HG02588 (cell line): ENCODE data around the gene PLBD2.

ENCODE experiments used
- ATAC-seq: cut with Tn5 transposase; IDR thresholded peaks from one replicate; pipeline ENCODE4 v1.9.1; 2021; ENCODE audit warnings: mild to moderate bottlenecking, moderate library complexity; ENCODE audit not compliant: unreplicated experiment

PLBD2 gene

GRCh38 chr12:113414519-113415038 is 56.2 kb downstream of the PLBD2 start:
- ATAC-seq, result no peak

DNA sequence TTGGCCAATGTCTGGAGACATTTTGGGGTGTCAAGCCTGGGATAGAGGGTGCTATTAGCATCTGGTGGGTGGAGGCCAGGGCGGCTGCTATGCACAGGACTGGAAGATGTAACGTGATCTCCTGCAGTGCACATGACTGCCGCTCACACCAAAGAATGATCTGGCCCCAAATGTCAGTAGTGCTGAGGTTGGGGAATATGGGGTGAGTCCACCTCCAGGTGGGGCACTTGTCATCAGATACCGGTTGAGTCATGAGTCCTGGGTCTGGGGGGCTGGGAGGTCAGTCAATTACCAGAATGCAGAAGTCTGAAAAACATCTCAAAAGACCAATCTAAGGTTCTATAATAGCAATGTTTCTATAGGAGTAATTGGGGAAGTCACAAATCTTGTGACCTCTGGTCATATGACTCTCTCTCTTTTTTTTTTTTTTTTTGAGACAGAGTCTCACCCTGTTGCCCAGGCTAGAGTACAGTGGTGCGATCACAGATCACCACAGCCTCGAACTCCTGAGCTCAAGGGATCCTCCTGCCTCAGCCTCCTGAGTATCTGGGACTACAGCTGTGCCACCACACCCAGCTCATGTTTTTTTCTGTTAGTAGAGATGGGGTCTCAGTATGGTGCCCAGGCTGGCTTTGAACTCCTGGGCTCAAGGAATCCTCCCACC is 57.8 kb downstream of the PLBD2 start:
- no peak for ATAC-seq

DNA sequence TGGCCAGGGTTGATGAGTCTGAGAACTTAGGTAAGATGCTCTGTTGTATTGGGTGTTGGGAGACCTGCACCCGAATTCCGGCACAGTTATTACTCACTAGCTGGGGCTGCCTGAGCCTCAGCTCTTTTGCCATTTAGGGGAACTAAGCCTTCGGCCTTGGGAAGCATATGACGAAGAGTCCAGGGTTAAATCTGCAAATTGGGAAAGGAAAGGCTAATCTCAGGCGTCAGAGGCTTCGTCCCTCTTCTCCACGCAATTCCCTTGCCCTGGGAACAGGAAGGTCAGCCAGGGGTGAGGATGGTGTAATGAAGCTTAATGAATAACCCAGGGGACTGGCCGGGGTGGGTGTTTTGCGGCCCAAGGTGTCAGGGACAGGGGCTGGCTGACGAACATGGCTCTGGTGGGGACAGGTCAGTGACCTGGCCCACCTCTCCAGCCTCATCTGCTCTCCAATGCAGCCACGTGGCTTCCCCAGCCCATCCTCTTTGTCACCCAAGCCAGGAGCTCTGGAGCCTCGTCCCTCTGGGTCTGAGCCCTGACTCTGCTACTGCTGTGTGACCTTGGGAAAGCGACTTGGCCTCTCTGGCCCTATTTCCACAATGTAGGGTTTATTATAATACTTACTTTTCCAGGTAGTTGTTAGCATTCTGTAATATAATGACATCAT is 60.0 kb downstream of the PLBD2 start:
- no peak for ATAC-seq

GRCh38 chr12:113420996-113421595 is 62.7 kb downstream of the PLBD2 start:
- no peak for ATAC-seq

DNA sequence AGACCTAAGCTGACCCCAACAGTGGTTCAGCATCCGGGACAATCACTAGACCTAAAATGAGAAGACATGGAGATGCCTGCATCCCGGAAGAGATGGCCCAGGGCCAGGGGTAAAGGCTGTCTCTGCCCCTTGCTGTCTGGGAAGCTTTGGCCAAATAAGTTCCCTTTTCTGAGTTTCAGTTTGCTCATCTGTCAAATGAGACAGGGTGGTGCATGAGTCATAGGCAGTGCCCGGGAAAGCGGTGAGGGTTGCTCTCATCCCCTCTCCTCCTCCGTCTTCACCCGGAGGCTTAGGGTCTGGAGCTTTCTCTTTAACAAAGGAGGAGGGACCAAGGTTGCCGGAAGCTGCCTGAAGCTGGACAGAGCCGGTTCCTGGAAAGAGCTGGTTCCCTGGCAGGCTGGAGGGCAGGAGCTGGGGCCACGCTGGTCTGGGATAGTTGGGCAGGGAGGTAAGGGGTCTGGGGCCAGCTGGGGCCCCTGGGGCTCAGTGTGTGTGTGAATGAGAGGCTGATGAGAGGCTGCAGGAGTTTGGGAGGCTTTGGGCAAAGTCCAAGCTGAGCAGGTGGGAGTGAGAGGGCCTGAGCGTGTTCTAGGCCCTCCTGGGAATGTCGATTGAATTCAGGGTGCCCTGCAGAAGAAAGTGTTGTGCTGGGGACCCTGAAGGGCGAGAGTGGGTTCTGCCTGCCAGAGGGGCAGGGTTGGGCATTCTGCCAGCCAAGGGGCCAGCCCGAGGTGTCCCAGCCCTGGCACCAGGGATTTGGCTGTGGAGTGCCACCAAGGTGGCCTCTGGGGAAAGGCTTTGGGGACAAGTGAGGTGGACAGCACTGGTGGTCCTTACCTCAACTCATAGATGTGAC is 63.9 kb downstream of the PLBD2 start, which contains the start of gene SDSL:
TSS of gene SDSL (plus strand) at position 351 of the 856 bp plus-strand sequence. CDS start 5,603 bp downstream, outside the sequence.
- ATAC-seq, result peak; percentile 88

DNA sequence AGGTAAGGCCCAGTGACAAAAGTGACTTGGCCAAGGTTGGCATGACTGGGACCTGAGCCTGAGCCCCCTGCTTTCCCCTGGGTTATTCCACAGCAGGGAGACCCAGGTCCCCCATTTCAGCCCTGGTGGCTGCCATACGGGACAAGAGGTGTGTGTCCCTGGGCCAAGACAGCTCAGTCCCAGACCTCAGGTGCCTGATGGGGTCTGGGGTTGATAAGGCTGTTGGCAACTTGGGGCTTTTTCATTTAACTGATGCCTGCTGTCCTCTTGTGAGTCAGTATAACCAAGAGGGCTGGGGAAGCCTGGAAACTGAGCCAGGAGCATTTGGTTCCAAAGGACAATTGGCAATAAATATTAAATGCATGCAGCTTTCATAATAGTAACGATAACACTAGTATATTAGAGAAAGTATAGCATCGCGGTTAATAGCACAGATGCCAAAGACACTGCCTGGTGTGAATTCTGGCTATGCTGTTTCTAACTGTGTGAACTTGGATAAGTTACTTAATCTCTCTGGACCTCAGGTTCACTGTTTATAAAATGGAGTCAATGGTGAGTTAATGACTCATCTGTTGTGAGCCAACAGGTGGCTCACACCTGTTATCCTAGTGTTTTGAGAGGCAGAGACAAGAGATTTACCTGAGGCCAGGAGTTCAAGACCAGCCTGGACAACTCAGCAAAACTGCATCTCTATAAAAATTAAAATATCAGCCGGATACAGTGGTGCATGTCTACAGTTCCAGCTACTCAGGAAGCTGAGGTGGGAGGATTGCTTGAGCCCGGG is 64.7 kb downstream of the PLBD2 start:
- ATAC-seq, result no peak

- ATAC-seq, result no peak
Measured at GRCh38 chr12:113424456-113424855, 66.1 kb downstream of the PLBD2 start.

- no peak for ATAC-seq
Measured at GRCh38 chr12:113424915-113425823, 66.8 kb downstream of the PLBD2 start.

DNA sequence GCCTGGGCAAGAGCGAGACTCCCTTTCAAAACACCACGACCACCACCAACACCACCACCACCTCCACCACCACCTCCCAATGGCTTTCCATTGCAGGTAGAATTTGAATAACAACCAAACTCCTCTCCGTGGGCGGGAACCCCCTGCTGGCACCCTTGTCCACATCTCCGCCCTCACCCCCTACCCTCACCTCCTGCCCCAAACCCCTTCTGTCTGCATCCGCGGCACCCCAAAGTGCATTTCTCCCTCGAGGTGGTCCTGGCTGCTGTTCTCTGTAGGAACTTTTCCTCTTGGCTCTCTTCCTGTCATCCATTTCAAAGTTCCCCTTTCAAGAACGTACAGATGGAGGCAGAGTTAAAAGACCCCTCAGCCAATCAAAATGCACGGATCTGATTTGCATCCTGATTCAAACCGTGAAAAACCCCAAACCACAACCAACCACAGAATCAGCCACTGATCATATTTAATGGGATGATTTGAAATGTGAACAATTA is 67.6 kb downstream of the PLBD2 start:
- no peak for ATAC-seq

- no peak for ATAC-seq
Measured at GRCh38 chr12:113427882-113428281, 69.5 kb downstream of the PLBD2 start.

GRCh38 chr12:113428482-113428881 is 70.1 kb downstream of the PLBD2 start:
- no peak for ATAC-seq

GRCh38 chr12:113432986-113433385 is 74.6 kb downstream of the PLBD2 start:
- ATAC-seq, result no peak

- no peak for ATAC-seq
Measured at GRCh38 chr12:113435367-113435766, 77.0 kb downstream of the PLBD2 start.

DNA sequence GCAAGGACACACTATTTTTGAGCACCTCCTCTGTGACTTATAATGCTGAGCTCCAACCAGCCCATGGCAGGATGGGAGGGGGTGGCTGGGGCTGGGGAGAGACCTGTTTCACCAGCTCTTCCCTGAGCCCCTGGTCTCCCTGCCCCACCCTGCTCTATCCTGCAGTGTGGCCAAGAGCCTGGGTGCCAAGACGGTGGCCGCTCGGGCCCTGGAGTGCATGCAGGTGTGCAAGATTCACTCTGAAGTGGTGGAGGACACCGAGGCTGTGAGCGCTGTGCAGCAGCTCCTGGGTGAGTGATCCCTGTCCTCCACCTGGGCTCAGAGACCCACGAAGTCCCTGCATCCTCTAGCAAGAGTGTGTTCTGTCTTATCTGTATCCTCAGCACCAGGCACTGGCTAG is 78.2 kb downstream of the PLBD2 start:
- ATAC-seq, result no peak

- no peak for ATAC-seq
Measured at GRCh38 chr12:113436993-113437728, 78.8 kb downstream of the PLBD2 start.

DNA sequence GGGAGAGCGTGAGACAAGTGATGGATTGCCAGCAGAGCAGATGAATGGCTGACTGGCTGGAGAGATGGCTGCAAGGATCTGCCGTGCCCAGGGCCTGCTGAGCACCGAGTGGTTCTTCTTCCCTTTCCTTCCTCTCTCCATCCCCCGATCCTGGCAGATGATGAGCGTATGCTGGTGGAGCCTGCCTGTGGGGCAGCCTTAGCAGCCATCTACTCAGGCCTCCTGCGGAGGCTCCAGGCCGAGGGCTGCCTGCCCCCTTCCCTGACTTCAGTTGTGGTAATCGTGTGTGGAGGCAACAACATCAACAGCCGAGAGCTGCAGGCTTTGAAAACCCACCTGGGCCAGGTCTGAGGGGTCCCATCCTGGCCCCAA is 79.3 kb downstream of the PLBD2 start:
- ATAC-seq, result no peak

DNA sequence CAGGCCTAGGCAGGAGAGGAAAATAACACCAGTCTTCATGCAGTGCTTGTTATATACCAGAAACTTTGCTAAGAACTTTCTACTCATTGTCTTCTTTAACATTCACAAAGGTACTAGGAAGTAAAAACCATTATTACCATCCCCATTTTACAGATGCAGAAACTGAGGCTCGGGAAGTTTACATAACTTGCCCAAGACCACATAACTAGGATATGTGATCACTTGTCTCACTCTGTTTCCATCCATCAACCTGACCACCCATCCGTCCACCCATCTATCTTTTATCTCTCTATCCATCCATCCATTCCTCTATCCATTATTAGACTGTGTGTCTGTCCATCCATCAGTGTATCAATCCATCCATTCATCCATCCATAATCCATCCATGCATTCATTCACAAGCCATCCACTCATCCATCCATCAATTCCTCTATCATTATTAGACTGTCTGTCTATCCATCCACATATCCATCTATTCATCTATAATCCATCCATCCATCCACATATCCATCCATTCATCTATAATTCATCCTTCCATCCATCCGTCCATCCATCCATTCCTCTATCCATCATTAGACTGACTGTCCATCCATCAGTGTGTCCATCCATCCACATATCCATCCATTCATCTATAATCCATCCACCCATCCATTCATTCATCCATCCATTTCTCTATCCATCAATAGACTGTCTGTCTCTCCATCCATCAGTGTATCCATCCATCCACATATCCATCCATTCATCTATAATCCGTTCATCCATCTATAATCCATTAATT is 80.3 kb downstream of the PLBD2 start:
- ATAC-seq, result no peak

DNA sequence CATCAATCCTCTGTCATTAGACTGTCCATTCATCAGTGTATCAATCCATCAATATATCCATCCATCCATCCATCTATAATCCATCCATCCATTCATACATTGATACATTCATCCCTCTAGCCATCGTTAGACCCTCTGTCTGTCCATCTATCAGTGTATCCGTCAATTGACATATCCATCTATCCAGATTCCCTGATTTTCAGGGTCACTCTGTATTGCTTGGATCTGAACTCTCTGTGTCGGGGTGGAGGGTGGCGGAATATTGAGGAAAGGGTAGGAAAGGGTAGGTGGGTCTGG is 80.9 kb downstream of the PLBD2 start:
- ATAC-seq, result no peak
